Measurements from ENCODE around the gene DIS3L2.

GRCh38 chr2:232369126-232369951 lies 407.8 kb downstream of the DIS3L2 start:
- TF ChIP-seq POLR2A (IDR thresholded peaks at IDR 0.05; ENCODE audit: low read length) (no peak), GATA1 (IDR thresholded peaks at IDR 0.05; ENCODE audit: low read depth, low read length) (no peak)

Data from erythroblast (primary cell).